Osteoblast (primary cell): ENCODE results near the gene SYT17. TPM values are rescaled to one million over a fixed set of nuclear protein-coding genes. Genes with fewer than 3 reads are reported as not detected.

Source experiments
- DNase-seq: peaks from one replicate; pipeline ENCODE4 v3.0.0; 2011; ENCODE audit warnings: low spot score, mixed read lengths; ENCODE audit not compliant: insufficient read length; ENCODE audit errors: missing footprints
- H2AFZ ChIP-seq: 2 replicates; pipeline ENCODE4 v1.6.0; 2011; ENCODE audit warnings: mild to moderate bottlenecking, low read length
- H3K27ac ChIP-seq: 2 replicates; pipeline ENCODE4 v1.5.1; 2011; ENCODE audit warnings: mild to moderate bottlenecking, low read depth, low read length, moderate library complexity
- H3K27me3 ChIP-seq: 2 replicates; pipeline ENCODE4 v1.6.0; 2012; ENCODE audit warnings: mild to moderate bottlenecking, control low read depth, inconsistent platforms, low read length, moderate library complexity; ENCODE audit not compliant: insufficient read depth
- H3K36me3 ChIP-seq: 2 replicates; pipeline ENCODE4 v1.5.1; 2011; ENCODE audit warnings: mild to moderate bottlenecking, low read length, control low read depth, moderate library complexity; ENCODE audit not compliant: insufficient read depth
- H3K4me1 ChIP-seq: 2 replicates; pipeline ENCODE4 v1.5.1; 2011; ENCODE audit warnings: mild to moderate bottlenecking, low read length, control low read depth, moderate library complexity; ENCODE audit not compliant: insufficient read depth
- H3K4me2 ChIP-seq: 2 replicates; pipeline ENCODE4 v1.6.0; 2011; ENCODE audit warnings: mild to moderate bottlenecking, low read length; ENCODE audit not compliant: insufficient read depth
- H3K4me3 ChIP-seq: fragments of 200-600 bp; sonication (generic); 3 replicates; pipeline ENCODE4 v1.5.1; 2012; ENCODE audit warnings: mild to moderate bottlenecking, low read length, inconsistent platforms; ENCODE audit not compliant: insufficient read depth
- H3K79me2 ChIP-seq: 2 replicates; pipeline ENCODE4 v1.6.0; 2012; ENCODE audit warnings: mild to moderate bottlenecking, low read length, control low read depth, inconsistent platforms; ENCODE audit not compliant: insufficient read depth
- H3K9me3 ChIP-seq: 2 replicates; pipeline ENCODE4 v1.5.1; 2011; ENCODE audit warnings: low read depth, low read length, control low read depth
- H4K20me1 ChIP-seq: 2 replicates; pipeline ENCODE4 v1.6.0; 2012; ENCODE audit warnings: mild to moderate bottlenecking, low read length, control low read depth; ENCODE audit not compliant: insufficient read depth
- CTCF ChIP-seq: IDR thresholded peaks from 2 replicates; pipeline ENCODE4 v1.5.1; 2011; ENCODE audit warnings: mild to moderate bottlenecking, low read depth, low read length, moderate library complexity; ENCODE audit errors: extremely low read depth
- total RNA-seq: library from RNA; depleted of rRNA; stranded (reverse); fragments of >200 nt; gene quantifications from 2 replicates; pipeline ENCODE4 v1.2.3, GENCODE V29; 2012

The SYT17 gene
- total RNA-seq, 1 donor = under 0.01 TPM

- no peak overlapping the region for H3K4me2 ChIP-seq
- no peaks in the 10 kb centered on the region for H3K79me2 ChIP-seq
- H3K27me3 ChIP-seq = peaks cover under 1% of the 10 kb centered on the region
- no peaks in the 10 kb centered on the region for H3K36me3 ChIP-seq
- no peaks in the 10 kb centered on the region for H3K9me3 ChIP-seq
- H3K4me3 ChIP-seq = no peak overlapping the region
- no peak overlapping the region for H3K27ac ChIP-seq
- no peak for DNase-seq
- no peak overlapping the region for H2AFZ ChIP-seq
- H4K20me1 ChIP-seq = no peaks in the 10 kb centered on the region
- TF ChIP-seq CTCF = no peak
- peaks cover 13% of the 10 kb centered on the region for H3K4me1 ChIP-seq
Measured at GRCh38 chr16:19188406-19188805, 20.4 kb downstream of the SYT17 start.

DNA sequence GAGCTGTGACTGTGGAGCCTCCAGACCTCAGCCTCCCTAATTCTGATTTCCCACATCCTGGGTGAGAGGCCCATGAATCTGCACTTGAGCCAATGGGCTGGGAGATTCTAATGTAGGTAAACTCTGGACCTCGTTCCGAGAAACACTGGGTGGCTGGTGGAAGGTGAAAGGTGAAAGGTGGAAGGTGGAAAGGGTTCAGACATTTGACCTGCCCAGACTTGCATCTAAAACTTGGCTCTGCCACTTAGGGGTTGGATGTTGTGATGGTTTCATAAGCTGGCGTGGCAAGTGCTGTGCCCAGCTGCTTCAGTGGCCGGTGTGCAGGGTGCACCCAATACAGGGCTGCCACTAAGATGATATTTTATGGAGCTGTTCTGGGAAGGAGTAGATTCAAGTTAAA lies 24.8 kb downstream of the SYT17 start:
- Histone ChIP-seq H3K27me3 (peaks cover 2% of the 10 kb centered on the region), H2AFZ (no peak overlapping the region)
- TF ChIP-seq CTCF = no peak

GRCh38 chr16:19196871-19197270 lies 28.8 kb downstream of the SYT17 start:
- H3K79me2 ChIP-seq = no peaks in the 10 kb centered on the region
- no peaks in the 10 kb centered on the region for H3K9me3 ChIP-seq
- peaks cover 2% of the 10 kb centered on the region for H3K27me3 ChIP-seq
- no peak overlapping the region for H2AFZ ChIP-seq
- no peak overlapping the region for H3K27ac ChIP-seq
- H4K20me1 ChIP-seq = no peaks in the 10 kb centered on the region
- TF ChIP-seq CTCF = no peak
- no peak overlapping the region for H3K4me3 ChIP-seq
- H3K36me3 ChIP-seq = no peaks in the 10 kb centered on the region
- no peaks in the 10 kb centered on the region for H3K4me1 ChIP-seq
- no peak overlapping the region for H3K4me2 ChIP-seq
- DNase-seq = no peak

More for the DNA sequence above, 24.8 kb downstream of the SYT17 start:
- H3K4me1 ChIP-seq = peaks cover 4% of the 10 kb centered on the region
- H4K20me1 ChIP-seq = no peaks in the 10 kb centered on the region
- H3K36me3 ChIP-seq = no peaks in the 10 kb centered on the region
- no peak overlapping the region for H3K4me2 ChIP-seq
- H3K79me2 ChIP-seq = no peaks in the 10 kb centered on the region
- no peak overlapping the region for H3K4me3 ChIP-seq
- H3K9me3 ChIP-seq = no peaks in the 10 kb centered on the region
- no peak for DNase-seq
- no peak overlapping the region for H3K27ac ChIP-seq

GRCh38 chr16:19203374-19203966 lies 35.4 kb downstream of the SYT17 start:
- TF ChIP-seq CTCF = no peak
- Histone ChIP-seq H4K20me1 (no peaks in the 10 kb centered on the region), H3K36me3 (no peaks in the 10 kb centered on the region), H3K4me3 (no peak overlapping the region), H3K79me2 (no peaks in the 10 kb centered on the region), H3K27ac (no peak overlapping the region), H3K4me1 (no peaks in the 10 kb centered on the region), H3K4me2 (no peak overlapping the region), H3K27me3 (no peaks in the 10 kb centered on the region), H3K9me3 (no peaks in the 10 kb centered on the region), H2AFZ (no peak overlapping the region)
- no peak for DNase-seq
